CD4-positive, alpha-beta T cell treated with Interleukin-6 for 4 hours (primary cell): ENCODE data around the gene ROPN1L.
A peak's percentile ranks its signal among the peaks of the same experiment; 100 is the strongest.

ENCODE experiments used
- DNase-seq: peaks from one replicate; pipeline ENCODE4 v3.0.0-alpha.2; 2020; ENCODE audit warnings: mixed read lengths

The ROPN1L gene

DNA sequence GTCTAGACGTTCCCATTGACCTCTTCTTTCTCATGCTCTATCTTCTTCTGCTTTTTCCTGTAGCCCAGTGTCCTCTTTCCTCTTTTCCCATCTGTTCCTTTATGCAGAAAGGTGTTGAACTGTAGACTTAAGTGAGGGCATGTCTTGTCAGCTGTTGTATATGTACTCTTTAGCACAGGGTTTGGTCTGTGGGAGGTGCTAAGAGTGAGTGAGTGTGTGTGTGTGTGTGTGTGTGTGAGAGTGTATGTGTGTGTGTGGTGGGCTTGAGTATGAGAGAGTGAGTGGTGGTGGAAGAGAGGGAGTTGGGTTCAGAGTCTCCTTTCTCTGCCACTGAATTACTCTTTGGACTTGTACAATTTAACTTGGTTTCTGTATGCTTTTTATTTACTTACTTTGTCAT is 10.3 kb upstream of the ROPN1L start:
- no peak for DNase-seq

DNA sequence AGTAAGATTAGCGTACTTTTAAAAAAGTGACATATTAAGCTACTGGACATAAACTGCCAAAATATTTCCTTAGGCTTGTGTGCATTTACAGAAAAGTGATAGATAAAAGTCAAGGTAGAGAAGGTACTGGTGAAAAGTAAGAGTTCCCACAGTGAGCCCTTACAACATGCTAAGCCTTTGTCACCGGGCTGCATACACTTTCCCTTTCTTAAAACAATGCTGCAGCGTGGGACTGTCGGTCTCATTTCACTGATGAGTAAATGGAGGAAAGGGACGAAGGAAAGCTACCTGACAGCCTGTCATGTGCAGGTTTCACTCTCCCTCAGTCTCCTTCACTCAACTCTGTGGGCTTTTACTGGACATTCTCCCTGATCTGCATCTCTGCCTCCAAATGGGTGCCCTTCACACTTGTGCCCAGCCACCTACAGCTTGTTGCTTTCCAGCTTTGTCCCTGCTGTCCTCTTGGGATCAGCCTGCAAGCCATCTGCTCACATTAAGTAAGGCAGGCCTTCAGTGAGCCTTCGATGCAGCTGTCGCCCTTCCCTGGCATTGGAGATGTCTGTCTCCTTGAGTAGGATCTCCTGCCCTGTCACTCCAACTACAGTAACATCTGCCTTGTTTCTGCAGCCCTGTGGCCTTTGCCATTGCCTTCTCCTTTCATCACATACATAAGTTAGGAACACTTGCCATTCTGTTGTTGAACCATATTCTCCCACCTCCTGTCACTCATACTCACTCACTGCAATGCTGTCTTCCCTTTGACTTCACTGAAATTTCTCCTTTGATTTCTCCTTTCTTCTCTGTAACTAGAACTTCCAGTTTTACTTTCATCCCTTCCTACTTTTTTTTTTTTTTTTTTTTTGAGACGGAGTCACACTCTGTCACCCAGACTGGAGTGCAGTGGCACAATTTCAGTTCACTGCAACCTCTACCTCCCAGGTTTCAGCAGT is 9.3 kb upstream of the ROPN1L start:
- DNase-seq: no peak

DNA sequence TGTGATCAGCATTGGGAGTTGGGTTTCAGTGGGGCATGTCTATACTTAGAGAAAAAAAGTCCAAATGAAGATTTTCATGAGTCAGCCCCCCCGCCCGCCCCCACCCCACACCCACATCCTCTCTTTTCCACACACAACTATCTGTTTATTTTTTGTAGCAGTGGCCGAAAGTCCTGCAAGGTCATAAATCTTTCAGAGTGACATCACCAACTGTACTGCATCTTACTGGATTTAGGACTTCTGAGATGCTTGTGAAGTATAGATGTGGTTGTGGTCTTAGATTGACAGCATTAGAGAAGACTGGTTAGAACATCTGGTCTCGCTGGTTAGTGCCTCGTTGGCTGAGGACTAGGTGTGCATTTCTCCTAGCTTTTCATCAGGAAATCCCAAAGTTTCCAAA is 7.3 kb upstream of the ROPN1L start:
- DNase-seq: no peak

DNA sequence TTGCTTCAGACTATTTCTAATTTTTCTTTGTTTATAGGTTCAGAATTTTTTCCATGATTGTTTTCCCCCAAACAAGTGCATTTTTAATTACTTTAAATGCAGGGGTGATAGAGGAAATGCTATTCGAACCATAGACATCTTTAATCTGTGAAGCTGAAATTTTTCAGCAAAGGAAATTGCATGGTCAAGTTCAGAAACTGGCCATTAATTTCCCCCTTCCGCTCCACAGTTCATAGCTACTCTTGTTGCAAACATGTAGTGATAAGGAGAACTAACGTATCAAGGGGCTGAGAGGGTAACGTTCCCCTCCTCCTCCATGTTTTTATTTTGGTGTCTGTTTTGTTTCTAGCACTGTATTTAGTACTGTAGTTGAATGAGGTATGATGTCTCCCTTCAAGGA is 3.4 kb upstream of the ROPN1L start:
- DNase-seq: no peak

DNA sequence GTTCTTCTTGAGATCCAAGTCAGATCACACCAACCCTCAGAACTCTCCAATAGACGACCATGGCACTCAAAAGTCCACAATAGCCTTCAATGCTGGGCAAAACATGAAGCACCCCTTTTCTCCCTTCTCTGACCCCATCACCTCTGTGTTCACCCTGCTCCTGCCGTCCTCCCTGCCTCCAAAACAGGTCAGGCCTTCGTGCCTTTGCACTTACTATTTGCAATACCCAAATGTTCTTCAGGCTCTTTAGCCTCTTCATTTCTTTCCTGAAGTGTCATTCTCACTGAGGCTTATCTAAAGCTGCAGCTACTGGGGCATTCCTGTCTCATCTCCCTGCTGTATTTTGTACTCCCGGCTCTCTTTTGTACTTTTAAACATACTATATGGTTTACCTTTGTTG is 2.0 kb upstream of the ROPN1L start:
- DNase-seq: no peak

DNA sequence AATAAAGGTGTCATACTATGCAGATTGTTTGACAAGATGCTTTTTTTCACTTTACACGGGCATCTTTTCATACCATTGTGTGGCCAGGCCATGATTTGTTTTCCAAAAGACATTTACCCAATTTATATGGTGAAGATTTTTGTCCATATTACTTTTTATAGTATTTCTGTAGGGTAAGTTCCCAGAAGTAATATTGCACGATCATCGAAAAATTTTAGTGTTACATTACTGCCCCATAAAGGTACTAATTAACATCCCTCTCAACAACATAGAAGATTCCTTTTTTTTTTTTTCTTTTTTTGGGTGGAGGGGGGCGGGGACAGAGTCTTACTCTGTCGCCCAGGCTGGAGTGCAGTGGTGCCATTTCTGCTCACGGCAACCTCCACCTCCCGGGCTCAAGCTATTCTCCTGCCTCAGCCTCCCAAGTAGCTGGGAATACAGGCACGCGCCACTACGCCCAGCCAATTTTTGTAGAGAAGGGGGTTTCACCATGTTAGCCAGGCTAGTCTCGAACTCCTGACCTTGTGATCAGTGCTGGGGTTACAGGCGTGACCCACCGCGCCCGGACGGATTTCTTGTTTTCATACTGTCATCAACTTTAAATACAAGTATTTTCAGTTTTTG is 1.2 kb upstream of the ROPN1L start:
- no peak for DNase-seq

DNA sequence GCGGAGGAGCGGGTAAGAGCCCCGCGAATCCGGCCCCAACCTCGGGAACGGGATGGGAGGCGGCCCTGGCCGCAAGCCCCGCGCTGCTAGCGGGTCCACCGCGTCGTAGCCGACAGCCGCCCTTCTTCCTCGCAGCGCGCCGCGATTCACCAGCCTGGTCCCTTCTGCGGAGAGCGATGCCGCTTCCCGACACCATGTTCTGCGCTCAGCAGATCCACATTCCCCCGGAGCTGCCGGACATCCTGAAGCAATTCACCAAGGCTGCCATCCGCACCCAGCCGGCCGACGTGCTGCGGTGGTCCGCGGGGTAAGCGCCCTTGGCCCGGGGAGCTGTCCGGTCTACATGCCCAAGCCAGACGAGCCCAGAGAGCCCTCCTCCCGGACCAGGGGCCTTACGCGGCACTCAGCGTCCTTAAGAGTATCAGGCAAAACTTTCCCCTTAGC is 335 bp downstream of the ROPN1L start:
- DNase-seq: no peak

DNA sequence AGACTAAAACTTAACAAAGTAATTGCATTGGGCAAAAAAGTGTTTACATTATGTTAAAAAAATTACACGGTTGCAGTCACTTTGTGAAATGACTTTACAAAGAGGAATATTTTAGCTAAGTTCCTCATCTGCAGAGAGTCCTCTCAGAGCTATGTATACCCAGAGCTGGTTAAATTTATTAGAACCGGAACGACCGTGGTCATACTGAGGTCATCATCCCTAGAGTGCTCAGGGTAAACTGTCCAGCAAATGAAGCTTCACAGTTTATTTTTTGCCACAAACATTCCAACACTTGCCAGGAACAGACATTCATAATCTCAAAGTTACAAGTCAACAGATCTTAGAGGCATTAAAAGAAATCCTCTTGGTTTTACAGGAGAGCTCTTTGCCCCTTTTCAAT is 897 bp downstream of the ROPN1L start:
- no peak for DNase-seq

DNA sequence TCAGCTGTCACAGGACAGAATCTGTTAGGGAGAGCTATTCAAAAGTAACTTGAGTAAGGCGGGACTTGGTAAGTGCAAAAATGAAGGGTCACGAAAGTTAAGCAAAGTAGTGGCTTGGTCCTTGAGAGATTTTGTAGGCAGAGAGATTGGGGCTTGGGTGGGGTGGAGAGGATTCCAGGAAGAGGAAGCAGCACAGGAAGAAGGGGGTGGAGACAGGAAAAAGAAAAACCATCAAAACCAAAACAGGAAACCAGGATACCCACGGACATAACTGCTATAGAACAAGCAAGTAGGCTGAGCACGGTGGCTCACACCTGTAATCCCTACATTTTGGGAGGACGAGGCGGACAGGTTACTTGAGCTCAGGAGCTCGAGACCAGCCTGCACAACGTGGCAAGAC is 3.7 kb downstream of the ROPN1L start:
- peak; percentile 30 for DNase-seq

DNA sequence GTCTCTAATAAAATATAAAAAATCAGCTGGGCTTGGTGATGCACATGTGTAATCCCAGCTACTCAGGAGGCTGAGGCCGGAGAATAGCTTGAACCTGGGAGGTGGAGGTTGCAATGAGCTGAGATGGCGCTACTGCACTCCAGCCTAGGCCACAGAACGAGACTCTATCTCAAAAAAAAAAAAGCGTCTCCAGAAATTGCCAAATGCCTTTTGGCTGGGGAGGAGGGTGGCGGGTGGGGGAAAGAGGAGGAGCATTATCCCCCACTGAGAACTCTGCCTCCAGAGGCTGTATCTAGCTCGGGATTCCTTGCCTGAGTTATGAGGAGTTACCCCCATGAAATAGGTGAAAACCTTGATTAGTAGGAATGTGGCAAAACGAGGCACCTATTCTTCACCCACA is 4.8 kb downstream of the ROPN1L start:
- DNase-seq: no peak

DNA sequence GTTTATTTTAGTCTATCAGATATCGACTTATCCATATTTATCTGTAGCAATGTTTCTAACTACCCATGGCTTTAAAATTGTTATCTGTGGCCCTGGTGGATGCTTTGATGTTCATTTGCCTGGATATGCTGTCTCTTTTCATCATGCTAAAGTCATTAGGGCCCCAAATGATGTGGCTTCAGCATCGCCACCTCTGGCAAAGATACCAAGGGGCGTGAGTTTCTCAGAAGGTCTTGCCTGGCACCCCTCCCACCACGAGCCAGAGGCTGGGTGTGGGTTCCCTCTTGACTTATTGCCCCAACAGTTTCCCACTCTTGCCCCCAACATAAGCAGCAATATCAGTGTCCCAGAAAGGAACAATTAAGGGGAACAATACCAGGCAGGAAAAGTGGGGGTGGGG is 5.4 kb downstream of the ROPN1L start:
- DNase-seq: no peak

DNA sequence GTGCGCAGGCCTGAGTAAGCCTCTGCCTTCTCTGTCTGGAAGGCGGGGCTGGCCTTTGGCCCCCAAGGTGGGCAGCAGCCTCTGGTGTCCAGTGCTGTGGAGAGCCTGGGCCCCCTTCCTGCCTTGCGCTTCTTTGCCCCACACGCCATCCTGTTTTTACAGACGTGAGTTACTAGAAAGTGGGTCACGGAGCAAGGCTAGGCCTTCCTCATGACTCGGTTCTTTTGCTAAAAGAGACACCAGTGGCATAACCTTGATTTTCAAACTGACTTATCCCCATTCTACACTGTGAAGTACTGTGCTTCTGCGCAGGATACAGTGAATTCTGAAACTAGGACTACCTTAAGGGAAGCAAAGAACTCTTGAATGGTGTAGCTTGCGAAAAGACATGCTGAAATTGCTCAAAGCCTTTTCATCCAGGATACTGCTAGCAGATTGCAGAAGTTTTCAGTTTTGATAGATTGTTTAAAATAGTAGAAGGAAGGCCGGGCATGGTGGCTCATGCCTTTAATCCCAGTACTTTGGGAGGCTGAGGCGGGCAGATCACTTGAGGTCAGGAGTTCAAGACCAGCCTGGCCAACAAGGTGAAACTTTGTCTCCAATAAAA is 7.2 kb downstream of the ROPN1L start:
- no peak for DNase-seq

DNA sequence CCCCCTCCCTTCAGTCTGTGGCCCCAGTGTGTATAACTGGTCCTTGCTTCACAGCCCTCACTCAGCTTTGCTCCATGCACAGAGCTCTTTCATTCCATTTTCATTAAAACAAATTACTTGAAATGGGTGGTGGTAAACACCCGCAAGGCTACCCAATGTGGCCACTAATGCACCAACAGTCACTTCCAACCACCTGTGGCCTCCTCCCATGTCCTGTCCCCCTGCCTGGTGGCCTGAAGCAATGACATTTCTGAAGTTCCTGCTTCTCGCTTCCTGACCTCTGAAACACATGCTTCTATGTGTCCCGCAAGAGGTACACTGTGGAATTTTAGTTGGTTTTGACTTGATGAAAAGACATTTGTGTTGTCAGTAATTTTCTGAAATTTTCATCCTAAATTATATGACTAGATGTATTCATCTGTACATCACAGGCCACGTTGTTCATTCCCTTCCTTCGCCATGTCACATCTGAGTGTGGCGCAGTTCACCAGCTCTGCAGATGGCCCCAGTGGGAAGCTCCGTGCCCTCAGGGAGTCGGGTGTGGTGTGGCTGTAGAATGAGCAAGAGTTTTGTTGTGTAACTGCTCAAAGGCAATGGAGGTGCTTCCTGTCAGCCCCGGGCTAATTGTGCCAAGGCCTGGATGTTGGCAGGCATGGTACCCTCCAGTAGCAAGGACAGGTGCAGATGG is 9.6 kb downstream of the ROPN1L start:
- no peak for DNase-seq

DNA sequence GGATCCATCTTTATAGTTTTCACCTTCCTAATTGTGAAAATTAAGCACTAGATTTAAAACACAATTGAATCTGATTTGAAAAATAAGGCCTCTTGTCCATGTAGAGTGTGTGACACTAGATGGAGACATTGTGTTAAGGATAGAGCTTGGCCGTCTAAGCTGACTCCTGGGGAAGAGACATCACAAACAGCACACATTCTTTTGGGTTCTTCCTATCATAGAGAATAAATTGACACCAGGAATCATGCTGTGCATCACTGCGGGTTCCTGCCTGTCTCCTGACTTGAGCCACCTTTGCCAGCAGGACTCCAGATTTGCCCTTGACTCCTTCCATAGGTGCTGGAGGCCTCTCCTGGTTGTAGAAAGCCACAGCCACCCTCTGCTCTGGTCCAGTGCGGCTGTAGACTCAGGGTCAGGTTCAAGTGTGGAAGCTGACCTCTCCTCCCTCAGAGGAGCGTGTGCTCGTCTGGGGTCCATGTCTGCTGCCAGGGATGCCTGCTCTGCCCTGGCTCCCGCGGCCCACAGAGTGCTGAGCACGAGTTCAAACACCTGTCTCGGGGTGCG is 11.2 kb downstream of the ROPN1L start:
- DNase-seq: peak; percentile 17

DNA sequence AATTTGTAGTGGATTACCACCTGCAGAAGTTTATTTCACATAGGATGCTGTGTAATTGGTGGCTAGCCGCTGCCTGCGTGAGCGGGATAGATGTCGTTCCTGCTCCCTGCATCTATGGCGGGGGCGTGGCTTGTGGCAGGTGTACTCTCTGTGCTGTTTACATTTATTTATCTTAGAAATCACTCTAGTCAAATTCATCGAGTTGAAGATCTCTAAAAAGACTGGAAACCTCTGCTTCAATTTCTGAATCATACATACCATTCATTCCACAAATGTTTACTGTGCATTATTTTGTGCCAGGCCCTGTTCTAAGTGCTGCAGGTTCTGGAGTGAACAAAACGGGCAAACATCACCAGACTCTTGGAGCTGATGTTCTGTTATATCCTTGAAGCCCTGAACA is 11.9 kb downstream of the ROPN1L start:
- no peak for DNase-seq

DNA sequence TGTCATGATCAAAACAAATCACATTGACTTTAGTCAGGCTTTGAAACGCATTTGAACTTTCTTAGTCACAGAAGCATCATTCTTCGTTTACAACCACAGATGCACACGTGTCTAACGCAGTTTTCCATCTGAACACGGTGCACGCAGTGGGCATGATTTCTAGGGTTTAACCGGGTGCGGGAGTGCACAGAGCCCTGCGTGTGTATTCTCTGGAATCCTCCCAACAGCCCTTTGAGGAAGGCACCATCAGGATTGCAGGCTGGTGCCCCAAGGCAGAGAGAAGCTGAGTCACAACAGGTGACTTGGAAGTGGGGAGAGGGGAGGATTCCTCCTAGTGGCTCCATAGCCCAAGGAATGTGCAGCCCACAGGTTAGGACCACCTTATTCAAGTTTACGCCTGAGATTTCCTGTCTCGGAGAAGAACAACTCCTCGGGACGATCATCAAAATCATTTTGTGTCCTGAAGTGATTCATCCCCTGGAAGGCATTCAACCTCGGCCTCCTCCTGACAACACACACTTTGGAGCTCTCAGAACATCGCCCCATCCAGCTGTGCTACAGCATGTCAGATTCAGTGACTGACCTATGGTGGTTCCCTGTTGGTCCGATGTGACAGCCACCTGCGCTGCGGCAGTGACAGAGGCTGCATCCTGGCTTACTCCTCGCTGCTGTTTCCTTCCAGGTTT is 13.1 kb downstream of the ROPN1L start:
- DNase-seq: no peak

DNA sequence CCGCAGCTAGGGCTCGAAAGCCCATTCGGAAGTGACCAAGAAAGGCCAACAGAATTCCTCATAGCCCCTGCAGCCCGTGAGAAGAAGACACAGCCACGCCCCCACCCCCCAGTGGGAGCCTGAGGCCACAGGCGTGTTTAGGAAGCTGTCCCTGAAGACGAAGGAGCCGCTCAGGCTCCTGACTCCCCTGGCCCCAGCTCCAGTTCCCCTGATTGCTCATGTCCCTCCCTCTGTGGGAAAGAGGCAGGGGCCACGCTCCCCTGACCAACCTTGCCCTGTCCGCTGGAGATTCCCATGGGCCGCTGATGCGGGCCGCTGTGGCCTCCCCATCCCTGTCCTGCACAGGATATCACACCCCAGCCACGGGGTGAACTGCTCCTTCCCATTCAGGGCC is 13.6 kb downstream of the ROPN1L start:
- no peak for DNase-seq

DNA sequence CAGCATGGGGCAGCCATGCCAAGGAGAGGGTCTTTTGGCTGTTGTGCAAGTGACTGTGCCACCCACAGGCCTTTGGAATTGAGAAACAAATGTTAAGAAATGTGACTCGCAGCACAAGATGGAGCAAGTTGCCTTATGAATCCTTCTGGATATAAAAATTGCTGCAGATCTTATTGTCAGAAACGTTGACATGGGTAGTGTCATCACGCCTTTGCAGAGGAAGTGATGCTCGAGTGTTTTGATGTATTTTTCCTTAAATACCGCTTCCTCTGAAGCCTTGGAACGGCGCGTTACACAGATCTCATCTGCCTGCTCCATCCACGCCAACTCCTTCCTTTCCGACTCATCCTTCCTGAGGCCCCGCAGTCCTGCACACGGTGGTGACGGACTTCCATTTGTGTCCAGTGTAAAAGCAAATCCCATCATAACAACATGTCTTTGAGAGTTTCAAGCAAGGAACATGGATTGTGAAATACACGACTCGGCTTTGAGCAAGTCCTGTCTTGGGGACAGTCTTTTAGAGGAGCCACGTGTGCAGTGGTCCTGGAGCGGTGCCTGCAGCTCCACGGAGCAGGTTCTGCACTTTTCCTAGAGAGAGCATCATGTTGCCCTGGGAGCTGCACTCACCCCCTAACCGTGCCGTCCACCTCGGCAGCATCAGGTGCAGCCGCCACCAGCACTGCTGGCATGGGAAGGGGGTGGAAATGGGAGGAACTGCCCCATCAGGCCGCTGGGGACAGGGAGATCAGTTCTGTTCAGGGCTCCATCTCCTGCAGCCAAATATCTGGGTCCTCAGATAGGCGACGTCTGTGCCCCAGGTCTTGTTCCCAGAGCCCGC is 15.1 kb downstream of the ROPN1L start:
- DNase-seq: no peak

DNA sequence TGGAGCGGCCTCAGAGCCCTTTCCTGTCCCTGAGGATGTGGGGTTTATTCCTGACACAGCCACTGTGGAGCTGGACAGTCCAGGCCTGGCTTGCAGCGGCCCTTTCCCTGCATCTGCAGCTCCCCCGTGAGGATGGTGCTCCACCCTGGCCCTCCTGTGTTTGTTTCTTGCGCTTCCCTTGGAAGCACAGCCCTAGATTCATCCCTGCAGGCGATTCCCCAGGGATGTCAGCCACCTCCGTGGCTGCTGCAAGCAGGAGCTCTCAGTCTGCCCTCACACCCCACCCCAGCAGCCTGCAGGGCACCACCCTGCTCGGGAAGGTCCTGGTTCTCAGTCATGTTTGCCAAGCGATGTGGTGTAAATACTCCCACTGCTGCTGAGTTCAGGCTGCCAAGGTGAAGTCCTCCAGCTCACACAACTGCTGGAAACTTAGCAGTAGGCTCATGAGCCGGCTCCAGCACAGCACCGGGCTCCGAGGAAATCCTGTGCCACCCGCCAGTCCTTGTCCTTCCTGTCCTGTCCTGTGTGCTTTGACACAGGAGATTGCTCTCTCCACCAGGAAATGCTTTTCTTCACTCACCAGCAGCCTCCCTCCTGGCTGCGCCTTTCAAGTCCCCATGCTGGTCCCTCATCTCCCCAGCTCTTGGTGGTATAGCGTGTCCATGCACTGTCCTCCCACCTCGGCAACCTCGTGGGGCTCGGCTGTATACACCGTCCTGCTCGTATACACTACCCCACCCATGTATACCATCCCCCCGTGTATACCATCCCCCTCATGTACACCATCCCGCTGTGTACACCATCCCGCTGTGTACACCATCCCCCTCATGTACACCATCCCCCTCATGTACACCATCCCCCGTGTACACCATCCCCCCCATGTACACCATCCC is 16.2 kb downstream of the ROPN1L start:
- no peak for DNase-seq
